Smooth muscle cell (in vitro differentiated cells): ENCODE data around the gene TM2D1. TPM values are rescaled to one million over a fixed set of nuclear protein-coding genes. Genes with fewer than 3 reads are reported as not detected.

Experiments
- DNase-seq: peaks from one replicate; lab custom pipeline; 2025; ENCODE audit not compliant: unreplicated experiment; lab: John Stamatoyannopoulos, UW
- H2AFZ ChIP-seq: fragments of 200-600 bp; sonication (generic); 2 replicates; pipeline ENCODE4 v1.6.0; 2016; ENCODE audit warnings: antibody characterized with exemption, low read depth, mild to moderate bottlenecking
- H3F3A ChIP-seq: fragments of 200-600 bp; sonication (generic); 2 replicates; pipeline ENCODE4 v1.6.0; 2017; ENCODE audit warnings: antibody characterized with exemption, low read depth
- H3K27ac ChIP-seq: fragments of 200-600 bp; sonication (generic); 2 replicates; pipeline ENCODE4 v1.5.1; 2016; ENCODE audit warnings: low read depth, mild to moderate bottlenecking
- H3K27me3 ChIP-seq: fragments of 200-600 bp; sonication (generic); 2 replicates; pipeline ENCODE4 v1.6.1; 2016; ENCODE audit warnings: low read depth, mild to moderate bottlenecking
- H3K36me3 ChIP-seq: fragments of 200-600 bp; sonication (generic); 2 replicates; pipeline ENCODE4 v1.5.1; 2016; ENCODE audit warnings: low read depth
- H3K4me1 ChIP-seq: fragments of 200-600 bp; sonication (generic); 2 replicates; pipeline ENCODE4 v1.5.1; 2016; ENCODE audit warnings: low read depth
- H3K4me2 ChIP-seq: fragments of 200-600 bp; sonication (generic); 2 replicates; pipeline ENCODE4 v1.6.0; 2016; ENCODE audit warnings: mild to moderate bottlenecking
- H3K4me3 ChIP-seq: fragments of 200-600 bp; sonication (generic); 2 replicates; pipeline ENCODE4 v1.5.1; 2016; ENCODE audit warnings: mild to moderate bottlenecking
- H3K79me2 ChIP-seq: fragments of 200-600 bp; sonication (generic); 2 replicates; pipeline ENCODE4 v1.6.0; 2016; ENCODE audit warnings: low read depth, mild to moderate bottlenecking
- H3K9ac ChIP-seq: fragments of 200-600 bp; sonication (generic); 2 replicates; pipeline ENCODE4 v1.6.0; 2016; ENCODE audit warnings: low read depth
- H3K9me3 ChIP-seq: fragments of 200-600 bp; sonication (generic); replicated peaks from 2 replicates; pipeline ENCODE4 v1.5.1; 2016; ENCODE audit warnings: low read depth
- H4K20me1 ChIP-seq: fragments of 200-600 bp; sonication (generic); 2 replicates; pipeline ENCODE4 v1.6.0; 2016; ENCODE audit warnings: low read depth
- WGBS: methylation state at CpG from one replicate; pipeline ENCODE4 v1.1.7; 2016; ENCODE audit warnings: low lambda C conversion rate; 5-methylcytosine and 5-hydroxymethylcytosine counted together
- polyA plus RNA-seq: library from polyadenylated mRNA; unstranded; fragments of >200 nt; fragmentation: Nextera tagmentation; extraction: Ambion mirVana; gene quantifications from 2 replicates; pipeline ENCODE4 v1.2.1, GENCODE V29; 2016
- total RNA-seq: library from RNA; depleted of rRNA; stranded (reverse); fragments of >200 nt; gene quantifications from 2 replicates; pipeline ENCODE4 v1.2.3, GENCODE V29; 2014
- TF ChIP-seq, protein P1 (sequence below): fragments of 200-600 bp; sonication (generic); IDR thresholded peaks from 2 replicates; pipeline ENCODE4 v1.5.1; 2017; ENCODE audit warnings: borderline replicate concordance, mild to moderate bottlenecking, antibody characterized with exemption; ENCODE audit not compliant: insufficient read depth, poor library complexity, severe bottlenecking

Gene TM2D1
- total and polyA plus RNA-seq, 2 experiments from 2014 or later: 74.1 to 107 TPM

DNA sequence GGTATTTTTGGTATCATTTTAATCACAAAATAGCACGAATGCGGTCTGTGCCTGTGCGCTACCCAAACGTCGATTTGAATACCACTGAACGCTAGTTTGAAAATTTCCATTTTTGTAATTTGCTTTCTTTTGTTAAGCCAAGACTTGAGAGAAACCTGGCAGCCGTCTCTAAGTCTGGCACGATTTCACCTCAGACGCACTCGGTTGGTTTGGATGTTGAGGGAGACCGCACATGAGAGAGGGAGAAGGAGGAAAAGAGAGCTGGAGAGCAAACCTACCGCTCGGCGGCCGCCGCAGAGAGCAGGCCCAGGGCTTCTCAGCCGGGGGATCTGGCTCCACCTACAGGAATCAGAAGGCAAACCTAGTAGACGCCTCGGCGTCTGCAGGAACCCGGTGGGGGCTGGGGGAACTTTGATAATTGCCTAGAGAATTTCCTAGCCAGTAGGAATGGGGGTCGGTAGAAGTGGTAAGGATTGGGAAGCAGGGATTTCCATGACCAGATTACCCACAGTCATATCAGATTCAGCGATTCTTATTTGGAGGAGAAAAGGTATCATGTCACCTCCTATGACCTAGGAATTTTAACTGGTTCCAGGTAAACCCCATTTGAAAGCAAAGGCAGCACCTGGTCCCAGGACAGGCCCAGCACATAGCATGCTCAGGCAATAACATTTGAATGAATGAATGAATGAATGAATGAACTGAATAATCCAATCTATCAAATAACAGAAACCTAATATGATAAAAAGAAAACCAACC is 83.2 kb downstream of the TM2D1 start:
- Histone ChIP-seq H3K4me3 (no peak overlapping the region), H3K4me1 (no peaks in the 10 kb centered on the region), H4K20me1 (no peaks in the 10 kb centered on the region), H3K36me3 (no peaks in the 10 kb centered on the region), H3K4me2 (peak overlapping the region; percentile 74), H3K9me3 (no peaks in the 10 kb centered on the region), H3K79me2 (no peaks in the 10 kb centered on the region), H3K27me3 (peaks cover 3% of the 10 kb centered on the region), H2AFZ (peak overlapping the region; percentile 75), H3K27ac (no peak overlapping the region), H3K9ac (no peak overlapping the region), H3F3A (no peaks in the 10 kb centered on the region)
- TF ChIP-seq, protein P1, sequence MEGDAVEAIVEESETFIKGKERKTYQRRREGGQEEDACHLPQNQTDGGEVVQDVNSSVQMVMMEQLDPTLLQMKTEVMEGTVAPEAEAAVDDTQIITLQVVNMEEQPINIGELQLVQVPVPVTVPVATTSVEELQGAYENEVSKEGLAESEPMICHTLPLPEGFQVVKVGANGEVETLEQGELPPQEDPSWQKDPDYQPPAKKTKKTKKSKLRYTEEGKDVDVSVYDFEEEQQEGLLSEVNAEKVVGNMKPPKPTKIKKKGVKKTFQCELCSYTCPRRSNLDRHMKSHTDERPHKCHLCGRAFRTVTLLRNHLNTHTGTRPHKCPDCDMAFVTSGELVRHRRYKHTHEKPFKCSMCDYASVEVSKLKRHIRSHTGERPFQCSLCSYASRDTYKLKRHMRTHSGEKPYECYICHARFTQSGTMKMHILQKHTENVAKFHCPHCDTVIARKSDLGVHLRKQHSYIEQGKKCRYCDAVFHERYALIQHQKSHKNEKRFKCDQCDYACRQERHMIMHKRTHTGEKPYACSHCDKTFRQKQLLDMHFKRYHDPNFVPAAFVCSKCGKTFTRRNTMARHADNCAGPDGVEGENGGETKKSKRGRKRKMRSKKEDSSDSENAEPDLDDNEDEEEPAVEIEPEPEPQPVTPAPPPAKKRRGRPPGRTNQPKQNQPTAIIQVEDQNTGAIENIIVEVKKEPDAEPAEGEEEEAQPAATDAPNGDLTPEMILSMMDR: peak; percentile 65
- WGBS: 28% methylated on average over 23 of the region's 23 CpGs
- DNase-seq: no peak

DNA sequence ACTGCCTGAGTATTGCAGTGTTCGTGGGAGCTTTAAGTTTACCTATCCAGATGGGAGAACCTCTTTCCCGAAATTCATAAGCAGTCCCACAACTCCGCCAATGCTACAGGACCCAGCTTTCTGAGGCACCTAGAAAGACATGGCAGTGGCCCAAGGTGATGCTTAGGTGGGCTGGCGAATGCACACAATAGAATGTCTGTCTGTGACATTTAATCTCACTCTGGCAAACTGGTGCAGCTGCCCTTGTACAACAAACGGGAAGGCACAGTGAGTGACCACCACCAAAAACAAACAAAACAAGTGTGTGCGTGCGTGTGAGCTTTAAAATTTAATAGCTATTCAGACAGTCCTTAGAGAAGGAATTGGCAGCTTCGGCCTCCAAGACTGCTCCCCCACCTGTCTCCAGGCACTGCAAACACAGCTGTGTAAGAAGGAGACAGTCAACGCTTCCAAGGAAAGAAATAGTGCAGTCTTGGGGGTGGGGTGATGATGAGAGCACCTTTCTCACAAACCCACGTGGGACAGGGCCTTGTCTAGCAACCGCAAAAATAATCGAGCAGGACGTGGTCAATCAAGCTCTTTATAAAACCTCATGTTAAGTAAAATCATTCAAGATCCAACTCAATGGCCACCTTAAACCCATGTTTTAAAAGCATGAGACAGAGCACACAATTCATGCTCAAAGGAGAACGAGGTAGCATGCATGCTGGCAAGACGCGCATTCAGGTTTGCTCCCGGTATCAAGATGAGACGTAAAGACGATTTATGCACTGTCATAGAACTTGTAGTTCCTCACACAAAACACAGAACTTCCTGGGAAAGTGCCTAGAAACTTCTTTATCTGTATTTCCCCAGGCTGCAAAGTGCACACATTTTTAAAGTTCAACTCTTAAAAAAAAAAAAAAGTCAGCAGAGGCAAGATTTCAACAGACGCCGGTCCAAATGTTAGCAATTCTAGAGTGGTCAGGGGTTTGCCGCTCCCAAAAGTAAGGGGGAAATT is 84.1 kb downstream of the TM2D1 start:
- Histone ChIP-seq H3K4me2 (peak overlapping the region; percentile 74), H2AFZ (peak overlapping the region; percentile 75)
- 93% methylated on average over 22 of the region's 22 CpGs for WGBS

DNA sequence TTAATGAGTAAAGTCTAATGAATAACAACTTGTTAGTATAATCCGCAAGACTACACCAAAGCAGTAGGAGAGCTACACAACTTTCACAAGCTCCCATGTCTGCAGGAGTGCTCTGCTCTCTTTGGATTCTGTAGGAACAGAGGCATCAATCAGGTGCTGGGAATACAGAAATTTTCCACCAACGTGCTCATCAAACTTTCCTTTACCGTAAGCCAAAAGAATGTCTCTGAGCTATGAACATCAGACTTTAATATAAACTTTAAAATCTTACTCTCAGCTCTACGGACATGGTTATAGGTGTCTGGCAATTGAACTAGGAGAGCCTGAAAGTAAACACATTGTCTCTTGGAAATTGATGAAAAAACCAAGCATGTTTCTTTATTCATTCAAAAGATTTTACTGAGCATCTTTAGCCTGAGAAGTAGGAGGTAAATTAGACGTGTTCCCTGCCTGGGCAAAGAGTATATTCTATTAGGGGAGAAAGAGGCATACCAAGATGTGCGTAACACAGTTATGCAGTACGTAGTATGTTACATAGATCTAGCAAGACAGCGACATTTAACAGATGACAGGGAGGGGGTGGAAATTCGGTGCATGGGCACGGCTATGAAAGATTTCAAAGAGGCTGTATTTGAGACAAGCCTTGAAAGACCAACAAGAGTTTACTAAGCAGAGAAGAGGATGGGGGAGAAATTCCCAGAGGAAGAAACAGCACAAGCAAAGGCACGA is 85.2 kb downstream of the TM2D1 start:
- no peaks in the 10 kb centered on the region for H3K36me3 ChIP-seq
- H3K9ac ChIP-seq: no peak overlapping the region
- H3K79me2 ChIP-seq: no peaks in the 10 kb centered on the region
- H3F3A ChIP-seq: no peaks in the 10 kb centered on the region
- no peak overlapping the region for H3K27ac ChIP-seq
- H4K20me1 ChIP-seq: no peaks in the 10 kb centered on the region
- H3K27me3 ChIP-seq: peaks cover 15% of the 10 kb centered on the region
- H3K4me1 ChIP-seq: no peaks in the 10 kb centered on the region
- H3K4me2 ChIP-seq: no peak overlapping the region
- H2AFZ ChIP-seq: no peak overlapping the region
- TF ChIP-seq, protein P1: no peak
- DNase-seq: no peak
- no peak overlapping the region for H3K4me3 ChIP-seq
- no peaks in the 10 kb centered on the region for H3K9me3 ChIP-seq
- WGBS: 84% methylated on average over 11 of the region's 11 CpGs

More for the DNA sequence above, 84.1 kb downstream of the TM2D1 start:
- H3K27me3 ChIP-seq: peaks cover 10% of the 10 kb centered on the region
- H3F3A ChIP-seq: no peaks in the 10 kb centered on the region
- no peaks in the 10 kb centered on the region for H3K36me3 ChIP-seq
- no peaks in the 10 kb centered on the region for H3K79me2 ChIP-seq
- TF ChIP-seq, protein P1: no peak
- H3K27ac ChIP-seq: no peak overlapping the region
- H3K4me3 ChIP-seq: no peak overlapping the region
- no peak for DNase-seq
- H3K9ac ChIP-seq: no peak overlapping the region
- no peaks in the 10 kb centered on the region for H3K9me3 ChIP-seq
- no peaks in the 10 kb centered on the region for H4K20me1 ChIP-seq
- no peaks in the 10 kb centered on the region for H3K4me1 ChIP-seq
